GM12878 (cell line): Measurements from ENCODE around the gene GRN.

ENCODE experiments used
- CTCF ChIP-seq, 3 experiments: IDR thresholded peaks in 2 of 3; conservative IDR thresholded peaks in 1 of 3; 2 replicates each; pipeline ENCODE4 v1.5.1; 2011; ENCODE audit warnings: low read depth in 3 of 3, low read length in 3 of 3, mild to moderate bottlenecking in 3 of 3, control low read depth in 2 of 3, moderate library complexity in 2 of 3, inconsistent platforms in 1 of 3, mixed read lengths in 1 of 3; ENCODE audit not compliant: control insufficient read depth in 2 of 3, insufficient read depth in 1 of 3; ENCODE audit errors: extremely low read depth in 1 of 3
- HDAC2 ChIP-seq: fragments of 200-600 bp; sonication (generic); IDR thresholded peaks from 2 replicates; pipeline ENCODE4 v1.6.1; 2017
- PBX3 ChIP-seq: IDR thresholded peaks from 2 replicates; pipeline ENCODE4 v1.6.1; 2011; ENCODE audit warnings: mild to moderate bottlenecking, low read depth, low read length, moderate library complexity; ENCODE audit not compliant: insufficient replicate concordance
- YY1 ChIP-seq: IDR thresholded peaks from 2 replicates; pipeline ENCODE4 v1.6.1; 2011; ENCODE audit warnings: low read depth, mild to moderate bottlenecking, low read length

- no peak for TF ChIP-seq CTCF (IDR thresholded peaks at IDR 0.05 in 2 of 3, conservative IDR thresholded peaks at IDR 0.05 in 1 of 3; ENCODE audit: control insufficient read depth in 2 of 3, extremely low read depth in 1 of 3, insufficient read depth in 1 of 3, low read depth in 3 of 3, low read length in 3 of 3)
- no peak for TF ChIP-seq YY1
- TF ChIP-seq HDAC2: no peak
- TF ChIP-seq PBX3: no peak
Measured at GRCh38 chr17:44304651-44305050, 40.5 kb upstream of the GRN start.
